Panc1 (cell line): ENCODE results near the gene PELI2.

ENCODE experiments used
- CTCF ChIP-seq: fragments of 450-650 bp; IDR thresholded peaks from 2 replicates; pipeline ENCODE4 v1.5.1; 2017; ENCODE audit warnings: mild to moderate bottlenecking
- POLR2AphosphoS5 ChIP-seq: IDR thresholded peaks from 2 replicates; pipeline ENCODE4 v1.6.1; 2012; ENCODE audit warnings: mild to moderate bottlenecking, low read depth, low read length, moderate library complexity
- REST ChIP-seq, 2 experiments: IDR thresholded peaks; 2 replicates each; pipeline ENCODE4 v1.6.1; 2011 to 2012; ENCODE audit warnings: low read depth in 2 of 2, control low read depth in 1 of 2, low read length in 1 of 2, mild to moderate bottlenecking in 1 of 2, moderate library complexity in 1 of 2; ENCODE audit not compliant: insufficient read depth in 1 of 2
- SIN3A ChIP-seq: IDR thresholded peaks from 2 replicates; pipeline ENCODE4 v1.6.1; 2012; ENCODE audit warnings: low read depth, mild to moderate bottlenecking, low read length, moderate library complexity, borderline replicate concordance; ENCODE audit not compliant: insufficient read depth
- TCF7L2 ChIP-seq: IDR thresholded peaks from 2 replicates; pipeline ENCODE4 v1.6.1; 2011; ENCODE audit warnings: mild to moderate bottlenecking, low read depth, low read length, inconsistent platforms

- TF ChIP-seq CTCF (no peak), POLR2AphosphoS5 (no peak), TCF7L2 (no peak), SIN3A (no peak), REST (IDR thresholded peaks at IDR 0.05; ENCODE audit: insufficient read depth in 1 of 2, low read depth in 2 of 2, low read length in 1 of 2) (no peak)
These were observed 30.0 kb downstream of the PELI2 start for GRCh38 chr14:56147986-56148901.
